Measurements from ENCODE around the gene AP3D1. TPM values are rescaled to one million over a fixed set of nuclear protein-coding genes. Genes with fewer than 3 reads are reported as not detected.

AP3D1 gene
- total and polyA plus RNA-seq, 2 donors from 2014 or later: 68.4 to 125 TPM

- Histone ChIP-seq H3K36me3 (ENCODE audit: control insufficient read depth in 2 of 3, insufficient read depth in 3 of 3, low read length in 3 of 3) (no peaks in the 10 kb centered on the region), H3K4me3 (ENCODE audit: low read length in 3 of 3) (no peak overlapping the region), H3K27me3 (ENCODE audit: control insufficient read depth, insufficient read depth, low read length) (no peaks in the 10 kb centered on the region), H3K9me3 (ENCODE audit: control insufficient read depth in 2 of 3, insufficient read depth in 1 of 3, low read length in 3 of 3) (no peaks in the 10 kb centered on the region), H3K9ac (ENCODE audit: low read length in 3 of 3) (peak overlapping the region in 1 of 3 donors; percentile 53), H3K27ac (ENCODE audit: low read depth in 2 of 2, low read length in 2 of 2) (peak overlapping the region; percentile 8 to 96), H3K4me1 (ENCODE audit: control insufficient read depth in 2 of 3, insufficient read depth in 2 of 3, low read depth in 1 of 3, low read length in 3 of 3) (peaks cover 2 to 52% (median 50%) of the 10 kb centered on the region in 3 donors)
- intact Hi-C loops (cut with DNase I): no loop called here
- TF ChIP-seq CTCF (IDR thresholded peaks at IDR 0.05; ENCODE audit: borderline replicate concordance, extremely low read depth, insufficient read depth): no peak
- DNase-seq: peak in 2 of 5 donors; percentile 52 to 71
- FAIRE-seq: no peak
Observed at GRCh38 chr19:2170219-2170618, 18.9 kb upstream of the AP3D1 start.

- peak; percentile 88 to 99 (median 92) for DNase-seq
- H3K27ac ChIP-seq (ENCODE audit: low read depth in 2 of 2, low read length in 2 of 2): peak overlapping the region; percentile 93 to 96
- intact Hi-C loops (cut with DNase I): no loop called here
- H3K4me3 ChIP-seq (ENCODE audit: low read length in 3 of 3): peak overlapping the region in 1 of 3 donors; percentile 37
- H3K9me3 ChIP-seq (ENCODE audit: control insufficient read depth in 2 of 3, insufficient read depth in 1 of 3, low read length in 3 of 3): no peaks in the 10 kb centered on the region
- no peaks in the 10 kb centered on the region for H3K36me3 ChIP-seq (ENCODE audit: control insufficient read depth in 2 of 3, insufficient read depth in 3 of 3, low read length in 3 of 3)
- H3K4me1 ChIP-seq (ENCODE audit: control insufficient read depth in 2 of 3, insufficient read depth in 2 of 3, low read depth in 1 of 3, low read length in 3 of 3): peaks cover 2 to 52% (median 50%) of the 10 kb centered on the region in 3 donors
- H3K27me3 ChIP-seq (ENCODE audit: control insufficient read depth, insufficient read depth, low read length): no peaks in the 10 kb centered on the region
- peak; percentile 92 for FAIRE-seq
- peak overlapping the region in 1 of 3 donors; percentile 34 for H3K9ac ChIP-seq (ENCODE audit: low read length in 3 of 3)
- no peak for TF ChIP-seq CTCF (IDR thresholded peaks at IDR 0.05; ENCODE audit: borderline replicate concordance, extremely low read depth, insufficient read depth)
Observed at GRCh38 chr19:2168619-2169424, 17.5 kb upstream of the AP3D1 start.

GRCh38 chr19:2167896-2168618, 16.7 kb upstream of the AP3D1 start:
- peak in 1 of 5 donors; percentile 94 for DNase-seq
- no peak for FAIRE-seq
- intact Hi-C loops (cut with DNase I): no loop called here
- no peaks in the 10 kb centered on the region for H3K27me3 ChIP-seq (ENCODE audit: control insufficient read depth, insufficient read depth, low read length)
- H3K9ac ChIP-seq (ENCODE audit: low read length in 3 of 3): peak overlapping the region in 1 of 3 donors; percentile 34
- H3K9me3 ChIP-seq (ENCODE audit: control insufficient read depth in 2 of 3, insufficient read depth in 1 of 3, low read length in 3 of 3): no peaks in the 10 kb centered on the region
- peak overlapping the region in 1 of 3 donors; percentile 37 for H3K4me3 ChIP-seq (ENCODE audit: low read length in 3 of 3)
- H3K4me1 ChIP-seq (ENCODE audit: control insufficient read depth in 2 of 3, insufficient read depth in 2 of 3, low read depth in 1 of 3, low read length in 3 of 3): peaks cover 2 to 51% (median 46%) of the 10 kb centered on the region in 3 donors
- no peaks in the 10 kb centered on the region for H3K36me3 ChIP-seq (ENCODE audit: control insufficient read depth in 2 of 3, insufficient read depth in 3 of 3, low read length in 3 of 3)
- peak; percentile 0 for TF ChIP-seq CTCF (IDR thresholded peaks at IDR 0.05; ENCODE audit: borderline replicate concordance, extremely low read depth, insufficient read depth)
- peak overlapping the region; percentile 93 to 96 for H3K27ac ChIP-seq (ENCODE audit: low read depth in 2 of 2, low read length in 2 of 2)
